Liver (tissue), 3 donors: ENCODE data around the gene DST.

Experiments used
- ATF3 ChIP-seq: IDR thresholded peaks from 2 replicates; pipeline ENCODE4 v1.6.1; 2016; ENCODE audit warnings: antibody characterized with exemption
- CTCF ChIP-seq: fragments of 150-350 bp; IDR thresholded peaks from 2 replicates; pipeline ENCODE4 v1.5.1; 2017; ENCODE audit warnings: improper control_type of control experiment, low read depth, low read length; ENCODE audit not compliant: missing input control
- EGR1 ChIP-seq, 2 donors: IDR thresholded peaks; 2 replicates each; pipeline ENCODE4 v1.6.1; 2016 to 2018; ENCODE audit warnings: antibody characterized with exemption in 2 of 2, low read depth in 2 of 2
- FOXA1 ChIP-seq: IDR thresholded peaks from 2 replicates; pipeline ENCODE4 v1.6.1; 2016; ENCODE audit warnings: antibody characterized with exemption
- GABPA ChIP-seq, 2 donors: IDR thresholded peaks in 1 of 2; conservative IDR thresholded peaks in 1 of 2; 2 replicates each; pipeline ENCODE4 v1.6.1; 2016; ENCODE audit warnings: antibody characterized with exemption in 2 of 2, mild to moderate bottlenecking in 1 of 2, moderate library complexity in 1 of 2
- JUND ChIP-seq, 2 donors: IDR thresholded peaks; 2 replicates each; pipeline ENCODE4 v1.6.1; 2016; ENCODE audit warnings: antibody characterized with exemption in 2 of 2
- MAX ChIP-seq: IDR thresholded peaks from 2 replicates; pipeline ENCODE4 v1.6.1; 2016; ENCODE audit warnings: antibody characterized with exemption
- NR2F2 ChIP-seq: IDR thresholded peaks from 2 replicates; pipeline ENCODE4 v1.6.1; 2016; ENCODE audit warnings: antibody characterized with exemption
- RAD21 ChIP-seq, 2 donors: IDR thresholded peaks; 2 replicates each; pipeline ENCODE4 v1.6.1; 2016; ENCODE audit warnings: antibody characterized with exemption in 2 of 2, mild to moderate bottlenecking in 2 of 2
- REST ChIP-seq: IDR thresholded peaks from 2 replicates; pipeline ENCODE4 v1.6.1; 2016; ENCODE audit warnings: antibody characterized with exemption, mild to moderate bottlenecking
- RXRA ChIP-seq, 2 donors: IDR thresholded peaks; 2 replicates each; pipeline ENCODE4 v1.6.1; 2017 to 2018; ENCODE audit warnings: antibody characterized with exemption in 2 of 2, mild to moderate bottlenecking in 1 of 2
- YY1 ChIP-seq: IDR thresholded peaks from 2 replicates; pipeline ENCODE4 v1.6.1; 2016; ENCODE audit warnings: antibody characterized with exemption, mild to moderate bottlenecking
- ZBTB33 ChIP-seq: IDR thresholded peaks from 2 replicates; pipeline ENCODE4 v1.6.1; 2016; ENCODE audit warnings: antibody characterized with exemption
- donor health status: healthy.
- donor health status: healthy.

GRCh38 chr6:56445818-56446217 is 196.9 kb downstream of the DST start:
- no peak for TF ChIP-seq CTCF
- no peak for TF ChIP-seq EGR1 (IDR thresholded peaks at IDR 0.05; ENCODE audit: low read depth in 2 of 2)
- no peak for TF ChIP-seq ZBTB33
- no peak for TF ChIP-seq RAD21 (IDR thresholded peaks at IDR 0.05)
- TF ChIP-seq REST, result no peak
- TF ChIP-seq FOXA1, result no peak
- TF ChIP-seq MAX, result no peak
- no peak for TF ChIP-seq NR2F2
- TF ChIP-seq GABPA (IDR thresholded peaks at IDR 0.05 in 1 of 2, conservative IDR thresholded peaks at IDR 0.05 in 1 of 2), result no peak
- TF ChIP-seq JUND (IDR thresholded peaks at IDR 0.05), result no peak
- TF ChIP-seq RXRA (IDR thresholded peaks at IDR 0.05), result no peak
- TF ChIP-seq ATF3, result no peak
- no peak for TF ChIP-seq YY1
